ENCODE results near the gene PRKCSH. TPM values are rescaled to one million over a fixed set of nuclear protein-coding genes. Genes with fewer than 3 reads are reported as not detected.
"Not testable (repeated sequence)": the region's sequence is repeated elsewhere in the genome, so short reads cannot be mapped to it uniquely, and the experiment has no call there.

PRKCSH gene, protein sequence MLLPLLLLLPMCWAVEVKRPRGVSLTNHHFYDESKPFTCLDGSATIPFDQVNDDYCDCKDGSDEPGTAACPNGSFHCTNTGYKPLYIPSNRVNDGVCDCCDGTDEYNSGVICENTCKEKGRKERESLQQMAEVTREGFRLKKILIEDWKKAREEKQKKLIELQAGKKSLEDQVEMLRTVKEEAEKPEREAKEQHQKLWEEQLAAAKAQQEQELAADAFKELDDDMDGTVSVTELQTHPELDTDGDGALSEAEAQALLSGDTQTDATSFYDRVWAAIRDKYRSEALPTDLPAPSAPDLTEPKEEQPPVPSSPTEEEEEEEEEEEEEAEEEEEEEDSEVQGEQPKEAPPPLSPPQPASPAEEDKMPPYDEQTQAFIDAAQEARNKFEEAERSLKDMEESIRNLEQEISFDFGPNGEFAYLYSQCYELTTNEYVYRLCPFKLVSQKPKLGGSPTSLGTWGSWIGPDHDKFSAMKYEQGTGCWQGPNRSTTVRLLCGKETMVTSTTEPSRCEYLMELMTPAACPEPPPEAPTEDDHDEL
- 281 and 288 TPM in 2 replicates for total RNA-seq

DNA sequence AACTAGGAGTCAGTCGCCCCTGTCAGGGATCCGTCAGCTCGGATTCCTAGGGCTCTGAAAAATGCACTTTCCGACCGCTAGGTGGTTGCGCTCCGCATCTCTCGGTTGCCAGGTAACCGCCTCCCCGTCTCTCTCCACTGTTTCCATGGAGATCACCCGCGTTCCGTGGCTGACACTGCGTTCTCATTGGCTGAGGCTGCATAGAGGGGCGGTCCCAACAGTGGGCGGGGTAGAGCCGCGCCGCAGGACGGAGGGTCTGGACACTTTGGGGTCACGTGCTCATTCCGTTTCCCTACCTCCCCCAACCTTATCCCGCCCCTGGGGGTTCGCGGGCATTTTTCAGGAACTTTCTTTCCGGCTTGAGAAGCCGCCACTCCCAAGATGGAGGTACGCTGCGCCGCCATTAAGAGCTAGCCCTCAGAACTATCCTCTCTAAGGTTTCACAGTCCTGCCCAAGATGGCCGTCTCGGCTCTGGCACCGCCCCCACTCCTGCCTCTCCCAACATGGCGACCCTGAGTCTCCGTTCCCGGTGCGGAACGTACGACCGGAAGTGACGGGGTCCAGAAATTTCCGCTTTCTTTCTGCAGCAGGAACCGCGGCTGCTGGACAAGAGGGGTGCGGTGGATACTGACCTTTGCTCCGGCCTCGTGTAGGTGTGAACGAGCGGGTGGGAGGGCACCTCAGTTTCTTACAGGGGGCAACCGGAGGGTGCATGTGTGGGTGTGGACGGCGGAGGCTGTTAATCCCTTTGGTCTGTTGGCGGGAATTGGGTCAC lies at the start of gene PRKCSH, which contains the start of gene ODAD3:
TSS of gene PRKCSH (plus strand) at position 579 of the 776 bp plus-strand sequence. CDS start 483 bp downstream, outside the sequence.
TSS of gene ODAD3 (minus strand) at position 65 of the 776 bp plus-strand sequence. CDS start 105 bp downstream, outside the sequence.
- DNase-seq (ENCODE audit: extremely low read depth, low read depth, low spot score), result peak; percentile 97

DNA sequence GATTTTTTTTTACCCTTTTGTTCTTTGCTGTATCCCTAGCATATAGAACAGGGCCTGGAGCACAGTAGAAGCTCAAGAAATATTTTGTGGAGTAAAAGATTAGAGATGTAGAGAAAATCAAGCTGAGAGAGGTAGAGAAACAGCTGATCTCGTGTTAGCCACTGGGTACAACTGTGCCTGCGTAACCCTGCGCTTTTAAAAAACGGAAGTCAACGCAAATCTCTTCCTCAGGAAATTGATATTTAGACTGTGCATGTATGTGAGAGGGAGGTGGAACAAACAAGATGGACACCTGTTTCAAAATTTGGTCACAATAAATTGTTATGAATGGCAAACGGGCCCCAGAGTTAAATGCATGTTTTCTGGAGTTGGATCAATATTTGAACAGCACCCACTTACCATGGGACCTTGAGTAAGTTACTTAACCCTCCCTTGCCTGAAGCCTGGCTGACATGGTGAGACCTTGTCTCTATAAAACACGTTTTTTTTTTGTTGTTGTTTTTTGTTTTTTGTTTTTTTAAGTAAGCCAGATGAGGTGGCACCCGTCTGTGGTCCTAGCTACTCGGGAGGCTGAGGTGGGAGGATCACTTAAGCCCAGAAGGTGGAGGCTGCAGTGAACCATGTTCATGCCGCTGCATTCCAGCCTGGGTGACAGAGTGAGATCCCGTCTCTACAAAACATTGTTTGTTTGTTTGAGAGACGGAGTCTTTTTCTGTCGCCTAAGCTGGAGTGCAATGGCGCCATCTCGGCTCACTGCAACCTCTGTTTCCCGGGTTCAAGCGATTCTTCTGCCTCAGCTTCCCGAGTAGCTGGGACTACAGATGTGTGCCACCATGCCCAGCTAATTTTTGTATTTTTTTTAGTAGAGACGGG lies 48.0 kb upstream of the PRKCSH start:
- no peak for DNase-seq (ENCODE audit: extremely low read depth, low read depth, low spot score)

DNA sequence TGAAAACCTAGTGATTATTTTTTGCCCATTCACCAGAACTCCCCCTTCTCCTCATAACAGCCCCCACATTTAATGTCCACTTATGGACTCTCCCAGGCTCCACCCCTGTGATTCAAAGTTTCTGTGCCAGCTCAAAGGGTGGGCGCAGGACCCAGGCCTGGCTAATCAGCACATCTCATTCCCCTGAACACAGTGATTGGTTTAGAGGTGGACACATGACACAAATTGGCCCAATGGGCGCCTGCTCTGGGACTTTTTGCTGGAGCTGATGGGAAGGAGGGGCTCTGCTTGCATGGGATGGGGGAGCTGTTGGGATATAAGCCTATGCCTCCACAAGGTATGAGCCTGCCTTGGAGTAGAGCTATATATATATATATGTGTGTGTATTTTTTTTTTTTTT lies 45.1 kb upstream of the PRKCSH start:
- no peak for DNase-seq (ENCODE audit: extremely low read depth, low read depth, low spot score)

DNA sequence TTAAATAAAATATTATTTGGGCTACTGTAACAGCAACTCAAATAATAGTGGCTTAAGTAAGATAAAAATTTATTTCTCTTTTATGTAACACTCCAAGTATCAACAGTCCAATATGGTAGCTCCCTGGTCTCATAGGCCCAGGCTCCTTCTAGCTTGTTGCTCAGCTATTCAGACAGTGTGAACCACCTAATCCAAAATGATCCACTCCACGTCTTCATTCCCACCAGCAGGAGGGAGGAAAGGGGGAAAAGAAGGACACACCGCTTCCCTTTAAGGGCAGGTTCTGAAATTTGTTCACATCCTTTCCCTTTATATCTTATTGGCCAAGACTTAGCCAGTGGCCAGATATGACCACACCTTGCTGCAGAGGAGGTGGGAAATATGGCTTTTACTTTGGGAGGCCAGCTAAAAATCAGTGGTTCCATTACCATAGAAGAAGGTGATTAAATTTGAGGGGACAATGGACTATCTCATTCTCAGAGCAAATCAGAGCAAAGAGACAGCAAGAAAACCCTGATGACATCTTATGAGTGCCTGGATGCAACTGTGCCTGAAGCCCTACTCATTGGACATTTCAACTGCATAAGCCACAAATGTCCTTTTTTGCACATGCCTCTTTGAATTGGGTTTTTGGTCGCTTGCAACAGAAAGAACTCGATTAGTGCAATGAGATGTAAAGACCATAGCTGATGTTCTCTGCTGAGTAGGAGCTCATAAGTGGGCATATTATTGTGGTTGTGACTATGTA lies 44.3 kb upstream of the PRKCSH start:
- DNase-seq (ENCODE audit: extremely low read depth, low read depth, low spot score), result no peak

DNA sequence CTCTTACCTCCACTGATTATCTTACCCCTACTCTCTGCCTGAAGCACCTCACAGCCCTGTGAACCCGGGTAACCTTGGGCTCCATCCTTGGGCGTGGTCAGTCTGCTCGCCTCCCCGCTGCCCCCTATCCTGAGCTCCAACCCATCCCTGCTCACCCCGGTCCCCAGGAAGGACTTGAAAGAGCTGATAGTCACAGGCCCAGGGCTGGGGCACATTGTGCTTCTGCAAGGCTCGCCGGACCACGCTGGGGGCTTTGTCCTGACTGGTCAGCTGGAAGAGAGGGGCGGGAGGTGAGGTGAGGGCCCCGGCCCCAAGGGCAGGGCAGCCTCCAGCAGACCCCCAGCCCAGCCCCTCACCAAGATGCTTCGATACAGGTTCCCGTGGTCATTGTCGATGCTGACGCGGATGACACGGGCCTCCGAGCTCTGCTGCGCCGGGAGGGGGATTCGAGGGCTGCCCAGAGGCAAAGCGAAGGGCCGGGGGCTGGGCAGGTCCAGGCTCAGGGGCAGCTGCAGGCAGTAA lies 38.3 kb upstream of the PRKCSH start:
- DNase-seq (ENCODE audit: extremely low read depth, low read depth, low spot score), result no peak

DNA sequence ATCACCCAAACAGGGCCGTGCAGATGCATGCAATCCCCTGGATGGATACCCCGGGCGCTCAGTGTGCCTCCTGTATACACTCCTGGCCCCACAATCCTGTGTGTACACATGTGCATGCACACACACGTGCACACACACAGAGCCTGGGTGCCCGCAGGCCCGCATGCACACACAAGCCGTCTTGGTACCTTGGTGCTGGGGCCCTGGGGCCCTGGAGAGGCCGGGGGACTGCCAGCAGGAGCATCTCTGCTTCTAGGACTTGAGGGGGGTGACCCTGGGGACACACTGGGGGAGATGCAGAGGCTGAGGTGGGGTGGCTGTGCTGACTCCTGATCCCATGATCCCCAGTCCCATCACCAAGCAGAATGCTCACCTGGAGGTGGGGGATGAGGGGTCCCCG lies 35.8 kb upstream of the PRKCSH start:
- no peak for DNase-seq (ENCODE audit: extremely low read depth, low read depth, low spot score)

DNA sequence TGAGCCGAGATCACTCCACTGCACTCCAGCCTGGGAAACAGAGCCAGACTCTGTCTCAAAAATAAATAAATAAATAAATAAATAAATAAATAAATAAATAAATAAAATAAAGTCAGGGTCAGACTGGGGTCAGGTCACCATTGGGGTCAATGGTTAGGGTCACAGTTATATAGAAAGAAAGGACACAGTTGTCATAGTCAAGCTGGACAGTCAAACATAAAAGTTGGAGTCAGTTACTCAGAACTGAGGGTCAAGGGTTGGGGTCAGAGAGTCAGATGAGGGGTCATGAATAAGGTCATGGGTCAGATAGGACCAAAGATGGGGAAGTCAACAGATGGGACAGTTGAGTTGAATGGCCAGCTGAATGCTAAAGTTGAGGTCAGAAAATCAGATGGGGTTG lies 34.6 kb upstream of the PRKCSH start:
- no peak for DNase-seq (ENCODE audit: extremely low read depth, low read depth, low spot score)

DNA sequence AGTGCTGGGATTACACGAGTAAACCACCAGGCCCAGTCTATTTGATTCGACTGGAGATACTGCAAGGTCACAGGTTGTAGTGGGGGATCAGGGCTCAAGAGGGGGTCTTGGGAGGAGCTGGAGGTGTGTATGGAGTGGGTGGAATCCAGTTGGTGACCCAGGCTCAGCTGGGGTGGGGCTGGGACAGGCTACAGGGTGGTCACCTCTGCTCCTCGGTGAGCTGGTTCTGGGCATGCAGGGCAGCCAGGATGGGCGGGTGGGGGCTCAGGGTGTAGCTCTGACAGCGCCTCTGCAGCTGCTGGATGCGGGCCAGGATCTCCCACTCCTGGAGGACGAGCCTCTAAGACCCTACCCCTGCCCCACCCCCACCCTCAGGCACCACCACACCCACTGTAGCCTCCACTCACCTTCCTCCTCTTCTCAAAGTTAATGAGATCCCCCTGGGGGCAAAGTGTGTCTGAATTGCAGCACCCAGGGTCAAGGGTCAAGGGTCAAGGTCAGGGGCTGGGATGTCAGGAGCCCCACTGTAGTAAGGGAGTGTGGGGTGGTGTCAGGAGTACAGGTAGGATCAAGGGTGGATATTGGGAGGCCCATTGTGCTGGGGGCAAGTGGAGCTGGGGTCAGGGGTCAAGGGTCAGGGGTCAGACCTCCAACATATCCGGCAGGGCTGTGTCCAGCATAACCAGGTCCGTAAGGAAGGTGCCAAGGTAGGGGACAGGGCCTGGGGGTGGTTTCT lies 33.5 kb upstream of the PRKCSH start:
- DNase-seq (ENCODE audit: extremely low read depth, low read depth, low spot score), result no peak

DNA sequence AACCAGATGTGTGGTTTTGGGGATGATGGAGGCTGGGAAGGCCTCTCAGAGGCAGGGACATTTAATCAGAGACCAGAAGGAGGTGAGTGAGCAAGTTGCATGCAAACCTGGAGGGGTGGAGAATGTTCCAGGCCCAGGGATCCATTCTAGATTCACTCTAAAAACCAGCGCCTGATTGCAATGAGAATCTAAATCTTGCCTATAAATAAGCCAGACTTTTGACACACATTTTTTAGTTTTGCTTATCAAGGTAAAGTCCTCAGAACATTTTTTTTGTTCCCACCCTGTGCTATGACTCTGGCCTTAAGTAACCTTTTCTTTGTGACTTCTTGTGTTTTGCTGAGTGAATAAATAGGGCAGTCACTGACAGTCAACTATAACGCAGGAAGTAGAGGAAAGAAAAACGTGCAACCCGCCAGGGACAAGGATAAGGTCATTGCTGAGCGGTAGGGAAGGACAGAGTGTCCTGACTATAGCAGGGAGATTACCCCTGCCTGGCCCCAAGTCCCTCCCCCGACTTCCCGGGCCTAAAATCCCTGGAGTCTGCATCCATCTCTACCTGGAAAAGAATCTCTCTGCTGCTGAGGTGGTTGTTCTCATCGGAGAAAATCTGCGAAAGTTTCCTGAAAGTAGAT lies 30.7 kb upstream of the PRKCSH start:
- no peak for DNase-seq (ENCODE audit: extremely low read depth, low read depth, low spot score)

DNA sequence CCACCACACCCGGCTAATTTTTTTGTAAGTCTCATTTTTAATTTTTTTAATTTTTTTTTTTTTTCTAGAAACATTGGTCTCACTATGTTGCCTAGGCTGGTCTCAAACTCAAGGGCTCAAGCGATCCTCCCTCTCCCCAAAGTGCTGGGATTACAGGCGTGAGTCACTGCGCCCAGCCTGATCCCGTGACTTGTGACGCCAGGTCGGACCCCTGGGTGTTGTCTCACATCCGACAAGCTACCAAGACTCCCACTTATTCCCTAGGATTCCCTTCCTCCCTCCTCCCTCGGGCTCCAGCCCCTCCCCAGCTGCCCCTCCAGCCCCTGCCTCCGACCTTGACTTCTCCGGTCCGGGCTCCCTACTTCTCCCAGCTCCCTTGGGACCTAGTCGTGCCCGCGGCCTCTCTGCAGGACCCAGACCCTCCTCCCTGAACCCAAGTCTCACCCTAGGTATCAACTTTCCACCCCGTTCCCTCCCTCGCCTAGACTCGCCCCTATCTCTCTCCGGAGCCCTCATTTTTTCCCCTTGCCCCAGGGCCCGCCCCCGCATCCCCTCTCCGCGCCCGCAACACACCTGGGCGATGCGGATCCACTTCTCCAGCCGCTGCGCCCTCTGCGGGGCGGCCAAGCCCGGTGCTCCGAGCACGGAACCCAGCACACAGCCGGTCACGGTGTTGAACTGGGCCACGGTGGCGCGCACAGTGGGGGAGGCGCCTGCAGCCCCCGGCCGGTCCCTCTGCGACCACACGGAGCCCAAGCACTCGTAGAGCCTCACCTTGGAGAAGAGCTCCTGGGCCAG lies 29.4 kb upstream of the PRKCSH start:
- DNase-seq (ENCODE audit: extremely low read depth, low read depth, low spot score), result no peak

DNA sequence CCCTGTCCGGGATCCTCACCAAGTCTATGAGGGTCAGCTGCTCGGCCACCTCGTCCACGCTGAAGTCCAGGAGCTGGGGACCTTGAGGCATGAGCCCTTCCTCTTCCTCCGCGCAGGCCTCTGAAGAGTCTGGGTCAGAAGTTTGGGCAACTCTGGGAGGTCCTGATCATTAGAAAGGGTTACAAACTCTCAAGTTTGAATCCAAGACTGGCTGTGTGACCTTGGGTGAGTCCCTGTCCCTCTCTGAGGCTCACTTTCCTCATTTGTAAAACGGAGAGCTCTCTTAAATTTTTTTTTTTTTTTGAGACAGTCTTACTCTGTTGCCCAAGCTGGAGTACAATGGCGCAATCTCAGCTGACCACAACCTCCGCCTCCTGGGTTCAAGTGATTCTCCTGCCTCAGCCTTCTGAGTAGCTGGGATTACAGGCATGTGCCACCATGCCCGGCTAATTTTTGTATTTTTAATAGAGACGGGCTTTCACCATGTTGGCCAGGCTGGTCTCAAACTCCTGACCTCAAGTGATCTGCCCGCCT lies 28.7 kb upstream of the PRKCSH start:
- DNase-seq (ENCODE audit: extremely low read depth, low read depth, low spot score), result not testable (repeated sequence)

DNA sequence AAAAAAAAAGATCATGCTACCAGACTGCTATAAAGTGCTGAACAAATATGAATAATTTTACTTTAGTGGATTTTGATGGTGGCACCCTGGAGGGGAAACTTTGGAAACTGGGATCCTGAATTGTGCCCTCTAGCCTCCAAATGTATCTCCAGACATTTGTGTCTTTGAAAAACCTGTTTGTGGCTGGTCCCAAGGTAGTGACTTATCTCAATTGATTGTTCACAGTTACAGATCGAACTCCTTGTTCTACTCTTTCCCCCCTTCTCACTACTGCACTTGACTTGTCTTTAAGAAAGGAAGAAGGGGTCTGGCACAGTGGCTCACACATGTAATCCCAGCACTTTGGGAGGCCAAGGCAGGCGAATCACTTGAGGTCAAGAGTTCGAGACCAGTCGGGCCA lies 26.8 kb upstream of the PRKCSH start:
- DNase-seq (ENCODE audit: extremely low read depth, low read depth, low spot score), result no peak

DNA sequence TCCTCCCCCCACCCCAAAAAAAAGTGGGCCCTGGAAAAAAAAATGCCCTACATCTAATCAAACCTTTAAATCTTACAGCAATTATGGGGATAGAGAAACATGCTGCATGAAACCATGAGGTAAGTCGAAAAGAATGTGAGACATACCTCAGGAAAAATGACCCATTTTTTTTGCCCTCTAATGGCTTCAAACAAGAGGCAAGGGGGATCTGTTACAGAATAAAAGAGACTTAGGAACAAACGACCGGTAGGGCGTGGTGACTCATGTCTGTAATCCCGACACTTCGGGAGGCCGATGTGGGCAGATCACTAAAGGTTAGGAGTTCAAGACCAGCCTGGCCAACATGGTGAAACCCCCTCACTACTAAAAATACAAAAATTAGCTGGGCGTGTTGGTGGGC lies 24.8 kb upstream of the PRKCSH start:
- DNase-seq (ENCODE audit: extremely low read depth, low read depth, low spot score), result no peak

DNA sequence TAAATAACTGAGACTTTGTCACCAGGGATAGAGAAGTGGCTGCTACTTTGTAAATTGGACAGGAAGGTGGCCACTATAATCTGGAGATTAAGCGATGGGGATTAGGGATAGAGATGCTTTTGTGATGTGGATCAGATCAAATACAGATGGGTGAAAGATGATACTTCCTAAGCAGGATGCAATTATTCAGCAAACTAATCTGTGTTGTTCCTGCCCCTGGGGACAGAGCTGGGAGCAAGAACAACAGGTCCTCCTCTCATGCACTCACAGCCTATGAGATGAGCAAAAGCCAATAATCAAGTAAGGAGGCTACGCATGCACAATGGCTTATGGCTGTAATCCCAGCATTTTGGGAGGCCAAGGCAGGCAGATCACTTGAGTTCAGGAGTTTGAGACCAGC lies 20.9 kb upstream of the PRKCSH start:
- no peak for DNase-seq (ENCODE audit: extremely low read depth, low read depth, low spot score)

DNA sequence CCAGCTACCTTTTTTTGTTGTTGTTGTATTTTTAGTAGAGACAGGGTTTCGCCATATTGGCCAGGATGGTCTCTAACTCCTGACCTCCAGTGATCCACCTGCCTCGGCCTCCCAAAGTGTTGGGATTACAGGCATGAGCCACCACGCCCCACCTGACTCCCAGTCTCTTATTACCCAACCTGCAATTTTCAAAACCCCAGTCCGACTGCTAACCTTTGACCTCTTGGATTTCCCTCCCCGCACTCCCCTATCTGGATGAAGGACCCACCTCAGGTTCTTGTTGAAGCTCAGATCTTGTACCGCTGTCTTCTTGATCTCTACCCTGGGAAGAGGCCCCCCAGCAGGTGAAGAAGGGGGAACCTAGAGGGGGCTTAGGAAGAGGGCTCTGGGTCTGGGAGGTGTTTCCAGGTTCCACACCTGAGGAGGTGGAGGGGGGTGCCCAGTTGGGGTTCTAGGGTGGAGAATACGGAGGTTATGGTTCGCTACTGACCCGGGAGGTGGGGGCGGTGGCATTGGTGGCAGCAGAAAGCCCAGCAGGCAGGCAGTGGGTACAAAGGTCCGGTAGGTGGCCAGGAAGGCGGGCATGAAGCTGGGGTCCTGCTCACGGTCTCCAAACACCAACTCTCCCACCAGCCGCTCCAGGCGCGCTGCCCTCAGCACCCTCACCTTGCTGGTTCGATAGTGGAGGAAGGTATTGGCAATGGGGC lies 18.9 kb upstream of the PRKCSH start:
- no peak for DNase-seq (ENCODE audit: extremely low read depth, low read depth, low spot score)

DNA sequence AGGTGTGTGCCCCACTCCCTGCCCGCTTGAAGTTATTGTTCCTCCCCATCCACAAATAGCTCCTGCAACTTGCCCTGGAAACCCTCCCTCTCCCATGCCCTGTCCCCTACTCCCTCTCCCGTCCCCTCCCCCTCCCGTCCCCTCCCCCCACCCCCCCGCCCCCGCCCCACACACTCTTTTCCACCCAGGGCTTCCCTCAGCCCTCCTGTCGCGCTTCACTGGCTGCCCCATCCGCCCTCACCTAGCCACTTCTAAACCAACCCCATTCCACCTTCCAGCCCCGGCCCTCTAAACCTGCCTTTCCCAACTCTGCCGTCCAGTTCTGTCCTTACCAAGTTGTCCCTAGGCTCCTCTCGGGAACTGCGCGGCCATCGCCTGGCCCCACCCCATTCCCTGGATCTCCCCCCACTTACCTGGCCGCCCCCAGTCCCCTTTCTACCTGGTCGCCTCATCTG lies 17.3 kb upstream of the PRKCSH start:
- no peak for DNase-seq (ENCODE audit: extremely low read depth, low read depth, low spot score)

All from glomerular endothelial cell (primary cell).